MM.1S (cell line): ENCODE measurements around the gene COPS2.

ENCODE experiments used
- DNase-seq: peaks from one replicate; pipeline ENCODE4 v3.0.0-alpha.2; 2015
- H2AFZ ChIP-seq: fragments of 300-600 bp; sonication (generic); 2 replicates; pipeline ENCODE4 v1.6.0; 2016; ENCODE audit warnings: antibody characterized with exemption, low read length
- H3F3A ChIP-seq: fragments of 300-600 bp; sonication (generic); 2 replicates; pipeline ENCODE4 v1.6.1; 2016; ENCODE audit warnings: mild to moderate bottlenecking, antibody characterized with exemption, low read length, moderate library complexity, mixed read lengths; ENCODE audit not compliant: insufficient read depth
- H3K27ac ChIP-seq: fragments of 300-600 bp; sonication (generic); 2 replicates; pipeline ENCODE4 v1.5.1; 2016; ENCODE audit warnings: mild to moderate bottlenecking, low read length
- H3K27me3 ChIP-seq: fragments of 300-600 bp; sonication (generic); replicated peaks from 2 replicates; pipeline ENCODE4 v1.6.0; 2016; ENCODE audit warnings: low read length; ENCODE audit not compliant: insufficient read depth
- H3K36me3 ChIP-seq: fragments of 300-600 bp; sonication (generic); replicated peaks from 2 replicates; pipeline ENCODE4 v1.6.1; 2016; ENCODE audit warnings: mild to moderate bottlenecking, low read length, mixed read lengths; ENCODE audit not compliant: insufficient read depth
- H3K4me1 ChIP-seq: fragments of 300-600 bp; sonication (generic); 2 replicates; pipeline ENCODE4 v1.6.1; 2016; ENCODE audit warnings: low read length, mixed read lengths
- H3K4me2 ChIP-seq: fragments of 300-600 bp; sonication (generic); 2 replicates; pipeline ENCODE4 v1.6.0; 2016; ENCODE audit warnings: low read depth, low read length
- H3K4me3 ChIP-seq: fragments of 300-600 bp; sonication (generic); 2 replicates; pipeline ENCODE4 v1.5.1; 2016; ENCODE audit warnings: low read length, mixed read lengths
- H3K79me2 ChIP-seq: fragments of 300-600 bp; sonication (generic); 2 replicates; pipeline ENCODE4 v1.6.1; 2016; ENCODE audit warnings: mixed run types, low read length, mixed read lengths
- H3K9ac ChIP-seq: fragments of 300-600 bp; sonication (generic); 2 replicates; pipeline ENCODE4 v1.6.1; 2016; ENCODE audit warnings: low read length, mixed read lengths
- H3K9me2 ChIP-seq: fragments of 300-600 bp; sonication (generic); replicated peaks from 2 replicates; pipeline ENCODE4 v1.6.1; 2016; ENCODE audit warnings: mild to moderate bottlenecking, low read length, mixed read lengths; ENCODE audit not compliant: insufficient read depth
- H3K9me3 ChIP-seq: fragments of 300-600 bp; sonication (generic); replicated peaks from 2 replicates; pipeline ENCODE4 v1.6.1; 2016; ENCODE audit warnings: mild to moderate bottlenecking, low read length, mixed read lengths; ENCODE audit not compliant: insufficient read depth
- H4K20me1 ChIP-seq: fragments of 300-600 bp; sonication (generic); 2 replicates; pipeline ENCODE4 v1.6.1; 2016; ENCODE audit warnings: mild to moderate bottlenecking, low read length, moderate library complexity, mixed read lengths; ENCODE audit not compliant: insufficient read depth
- EZH2 ChIP-seq: fragments of 300-600 bp; sonication (generic); optimal IDR thresholded peaks from 2 replicates; pipeline ENCODE3; 2017; ENCODE audit warnings: low read depth, mild to moderate bottlenecking, antibody characterized with exemption, low read length, mixed read lengths
- EZH2phosphoT487 ChIP-seq: fragments of 300-600 bp; sonication (generic); IDR thresholded peaks from 2 replicates; pipeline ENCODE4 v1.6.1; 2018; ENCODE audit warnings: antibody characterized with exemption, low read length
- TF ChIP-seq, protein P1 (sequence below): fragments of 300-600 bp; sonication (generic); IDR thresholded peaks from 2 replicates; pipeline ENCODE4 v1.5.1; 2016; ENCODE audit warnings: antibody characterized with exemption, low read length, mixed read lengths

Gene COPS2

GRCh38 chr15:49154359-49154758, 1.0 kb downstream of the COPS2 start:
- H3K27me3 ChIP-seq: no peaks in the 10 kb centered on the region
- no peak for TF ChIP-seq EZH2
- TF ChIP-seq EZH2phosphoT487: no peak
- TF ChIP-seq, protein P1, sequence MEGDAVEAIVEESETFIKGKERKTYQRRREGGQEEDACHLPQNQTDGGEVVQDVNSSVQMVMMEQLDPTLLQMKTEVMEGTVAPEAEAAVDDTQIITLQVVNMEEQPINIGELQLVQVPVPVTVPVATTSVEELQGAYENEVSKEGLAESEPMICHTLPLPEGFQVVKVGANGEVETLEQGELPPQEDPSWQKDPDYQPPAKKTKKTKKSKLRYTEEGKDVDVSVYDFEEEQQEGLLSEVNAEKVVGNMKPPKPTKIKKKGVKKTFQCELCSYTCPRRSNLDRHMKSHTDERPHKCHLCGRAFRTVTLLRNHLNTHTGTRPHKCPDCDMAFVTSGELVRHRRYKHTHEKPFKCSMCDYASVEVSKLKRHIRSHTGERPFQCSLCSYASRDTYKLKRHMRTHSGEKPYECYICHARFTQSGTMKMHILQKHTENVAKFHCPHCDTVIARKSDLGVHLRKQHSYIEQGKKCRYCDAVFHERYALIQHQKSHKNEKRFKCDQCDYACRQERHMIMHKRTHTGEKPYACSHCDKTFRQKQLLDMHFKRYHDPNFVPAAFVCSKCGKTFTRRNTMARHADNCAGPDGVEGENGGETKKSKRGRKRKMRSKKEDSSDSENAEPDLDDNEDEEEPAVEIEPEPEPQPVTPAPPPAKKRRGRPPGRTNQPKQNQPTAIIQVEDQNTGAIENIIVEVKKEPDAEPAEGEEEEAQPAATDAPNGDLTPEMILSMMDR: no peak
- peak overlapping the region; percentile 80 for H3K4me3 ChIP-seq
- H2AFZ ChIP-seq: no peak overlapping the region
- peaks cover 9% of the 10 kb centered on the region for H3F3A ChIP-seq
- H3K9me3 ChIP-seq: no peaks in the 10 kb centered on the region
- H3K36me3 ChIP-seq: no peaks in the 10 kb centered on the region
- peaks cover 17% of the 10 kb centered on the region; the same call in 1 of the 2 replicates for H4K20me1 ChIP-seq
- no peak for DNase-seq
- peaks cover 9% of the 10 kb centered on the region; the same call in 1 of the 2 replicates for H3K4me1 ChIP-seq
- H3K27ac ChIP-seq: peak overlapping the region; percentile 64; the same call in 1 of the 2 replicates
- H3K4me2 ChIP-seq: peak overlapping the region; percentile 81
- no peaks in the 10 kb centered on the region for H3K9me2 ChIP-seq
- peaks cover 84% of the 10 kb centered on the region for H3K79me2 ChIP-seq
- peak overlapping the region; percentile 96 for H3K9ac ChIP-seq

DNA sequence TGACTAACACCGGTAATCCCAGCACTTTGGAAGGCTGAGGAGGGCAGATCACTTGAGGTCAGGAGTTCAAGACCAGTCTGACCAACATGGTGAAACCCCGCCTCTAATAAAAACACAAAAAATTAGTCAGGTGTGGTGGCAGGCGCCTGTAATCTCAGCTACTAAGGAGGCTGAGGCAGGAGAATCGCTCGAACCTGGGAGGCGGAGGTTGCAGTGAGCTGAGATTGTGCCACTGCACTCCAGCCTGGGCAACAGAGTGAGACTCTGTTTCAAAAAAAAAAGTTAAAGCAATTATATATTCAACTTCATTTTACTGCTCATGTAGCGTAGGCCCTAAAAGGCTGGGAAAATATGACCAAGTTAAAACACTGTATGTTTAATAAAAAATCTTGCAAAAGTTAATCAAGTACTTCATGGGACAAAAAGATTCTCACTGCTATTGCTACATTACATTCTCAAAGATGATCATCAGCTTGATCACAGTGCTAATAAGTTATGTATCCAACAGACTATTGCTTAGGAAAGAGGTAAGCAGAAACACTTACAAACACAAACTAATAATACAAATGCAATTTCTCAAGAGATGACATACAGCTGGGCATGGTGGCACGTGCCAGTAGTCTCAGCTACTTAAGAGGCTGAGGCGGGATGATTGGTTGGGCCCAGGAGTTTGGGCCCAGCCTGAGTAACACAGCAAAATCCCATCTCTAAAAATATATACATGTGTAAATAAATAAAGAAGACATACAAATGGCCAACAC, 2.7 kb downstream of the COPS2 start:
- no peak overlapping the region for H3K9ac ChIP-seq
- H3K9me3 ChIP-seq: no peaks in the 10 kb centered on the region
- peaks cover 91% of the 10 kb centered on the region for H3K79me2 ChIP-seq
- H3K4me2 ChIP-seq: peak overlapping the region; percentile 7; the same call in 1 of the 2 replicates
- no peak overlapping the region for H3K4me3 ChIP-seq
- H3K36me3 ChIP-seq: no peaks in the 10 kb centered on the region
- TF ChIP-seq, protein P1: no peak
- TF ChIP-seq EZH2phosphoT487 (no peak), EZH2 (no peak)
- H3K9me2 ChIP-seq: no peaks in the 10 kb centered on the region
- H4K20me1 ChIP-seq: peaks cover 27% of the 10 kb centered on the region; the same call in 1 of the 2 replicates
- no peak overlapping the region for H3K27ac ChIP-seq
- H3K4me1 ChIP-seq: peaks cover 9% of the 10 kb centered on the region; the same call in 1 of the 2 replicates
- H3K27me3 ChIP-seq: no peaks in the 10 kb centered on the region
- H2AFZ ChIP-seq: no peak overlapping the region
- H3F3A ChIP-seq: peaks cover 9% of the 10 kb centered on the region
- DNase-seq: no peak

- peaks cover 36% of the 10 kb centered on the region for H4K20me1 ChIP-seq
Measured at GRCh38 chr15:49151831-49152230, 3.6 kb downstream of the COPS2 start.

More at GRCh38 chr15:49151831-49152230, 3.6 kb downstream of the COPS2 start:
- Histone ChIP-seq H3K9me3 (no peaks in the 10 kb centered on the region), H3K4me2 (no peak overlapping the region), H3K36me3 (no peaks in the 10 kb centered on the region), H3K4me1 (peaks cover 9% of the 10 kb centered on the region; the same call in 1 of the 2 replicates), H3F3A (peaks cover 9% of the 10 kb centered on the region), H3K9me2 (no peaks in the 10 kb centered on the region), H3K27me3 (no peaks in the 10 kb centered on the region), H3K27ac (no peak overlapping the region), H3K79me2 (peaks cover 94% of the 10 kb centered on the region), H3K9ac (no peak overlapping the region), H2AFZ (no peak overlapping the region), H3K4me3 (no peak overlapping the region)
- no peak for DNase-seq
- TF ChIP-seq EZH2: no peak
- no peak for TF ChIP-seq EZH2phosphoT487
- TF ChIP-seq, protein P1: no peak
